IMR-90 (cell line): ENCODE measurements around the gene DDX41.

Experiments
- CEBPB ChIP-seq: IDR thresholded peaks from 2 replicates; pipeline ENCODE4 v1.6.1; 2012; ENCODE audit warnings: low read depth, low read length, improper control_type of control experiment
- CTCF ChIP-seq: conservative IDR thresholded peaks from 2 replicates; pipeline ENCODE4 v1.5.1; 2012; ENCODE audit warnings: mild to moderate bottlenecking, low read depth, low read length, improper control_type of control experiment
- NFE2L2 ChIP-seq: fragments of 150-350 bp; IDR thresholded peaks from 2 replicates; pipeline ENCODE4 v1.6.1; 2016; ENCODE audit warnings: low read depth, mild to moderate bottlenecking, low read length
- POLR2A ChIP-seq: IDR thresholded peaks from 2 replicates; pipeline ENCODE4 v1.6.1; 2012; ENCODE audit warnings: mild to moderate bottlenecking, low read depth, low read length
- RAD21 ChIP-seq: IDR thresholded peaks from 2 replicates; pipeline ENCODE4 v1.6.1; 2012; ENCODE audit warnings: low read length, improper control_type of control experiment
- USF2 ChIP-seq: fragments of 150-350 bp; IDR thresholded peaks from 2 replicates; pipeline ENCODE4 v1.6.1; 2017; ENCODE audit warnings: mild to moderate bottlenecking, antibody characterized with exemption, low read length, low read depth

- TF ChIP-seq CTCF: no peak
- TF ChIP-seq NFE2L2: no peak
- TF ChIP-seq USF2: no peak
- no peak for TF ChIP-seq POLR2A
- TF ChIP-seq RAD21: no peak
- no peak for TF ChIP-seq CEBPB
Measured at GRCh38 chr5:177540438-177540837, 23.7 kb upstream of the DDX41 start.
